Right renal cortex interstitium (tissue), 3 donors: ENCODE results near the gene RNF40. TPM values are rescaled to one million over a fixed set of nuclear protein-coding genes. Genes with fewer than 3 reads are reported as not detected.

ENCODE experiments used
- DNase-seq, 3 donors: peaks; one replicate each; pipeline ENCODE4 v3.0.0-alpha.2; 2013; ENCODE audit warnings: low read depth in 3 of 3, low spot score in 2 of 3
- polyA plus RNA-seq, 3 donors: library from polyadenylated mRNA; unstranded; fragments of 120-200 nt; gene quantifications; one replicate each; pipeline ENCODE4 v1.2.1, GENCODE V29; 2013; ENCODE audit not compliant: insufficient read length in 3 of 3

The RNF40 gene
- polyA plus RNA-seq, 3 donors: 111 to 123 (median 113) TPM

DNA sequence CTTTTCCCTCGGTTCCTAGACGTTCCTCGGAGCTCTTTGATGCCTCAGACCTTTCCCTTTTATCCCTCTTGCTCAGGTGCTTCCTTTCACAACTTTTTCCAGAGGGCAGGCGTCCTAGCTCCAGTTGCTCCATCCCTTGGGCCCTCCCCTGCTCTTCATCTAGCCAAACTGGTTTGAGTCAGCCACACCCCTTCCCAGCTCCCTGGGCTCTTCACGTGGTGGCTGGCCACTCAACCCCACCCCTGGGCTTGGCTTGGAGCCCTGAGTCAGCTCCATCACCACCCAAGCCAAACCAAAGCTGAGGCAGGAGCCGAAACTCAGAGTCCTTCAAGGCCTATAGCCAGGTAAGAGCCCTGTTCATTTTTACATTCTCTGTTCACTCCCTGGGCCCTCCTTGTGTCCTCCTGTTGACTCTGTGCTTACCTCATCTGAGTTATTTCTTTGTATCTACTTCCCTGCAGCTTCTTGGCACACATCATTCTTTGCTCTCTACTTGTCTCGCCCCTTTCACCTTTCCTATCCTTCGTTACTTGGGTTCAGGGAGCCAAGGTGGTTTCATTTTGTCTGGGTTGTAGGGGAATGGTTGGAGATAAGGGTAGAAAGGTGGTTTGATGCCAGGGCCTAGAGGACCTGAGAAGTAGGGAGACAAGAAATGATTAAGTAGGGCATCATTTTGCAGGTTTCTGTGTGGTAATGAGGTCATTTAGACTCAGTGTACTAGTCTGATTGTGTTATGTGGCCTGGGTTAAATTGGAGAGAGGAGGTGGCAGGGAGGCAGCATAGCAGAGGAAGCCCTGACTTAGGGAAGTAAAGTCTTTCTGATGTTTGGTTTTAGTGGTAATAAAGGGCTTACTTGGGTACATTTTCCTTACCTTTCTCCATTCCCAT, 21.5 kb upstream of the RNF40 start:
- DNase-seq: peak in 1 of 3 donors; percentile 10

GRCh38 chr16:30741461-30741914, 20.6 kb upstream of the RNF40 start:
- DNase-seq: no peak

DNA sequence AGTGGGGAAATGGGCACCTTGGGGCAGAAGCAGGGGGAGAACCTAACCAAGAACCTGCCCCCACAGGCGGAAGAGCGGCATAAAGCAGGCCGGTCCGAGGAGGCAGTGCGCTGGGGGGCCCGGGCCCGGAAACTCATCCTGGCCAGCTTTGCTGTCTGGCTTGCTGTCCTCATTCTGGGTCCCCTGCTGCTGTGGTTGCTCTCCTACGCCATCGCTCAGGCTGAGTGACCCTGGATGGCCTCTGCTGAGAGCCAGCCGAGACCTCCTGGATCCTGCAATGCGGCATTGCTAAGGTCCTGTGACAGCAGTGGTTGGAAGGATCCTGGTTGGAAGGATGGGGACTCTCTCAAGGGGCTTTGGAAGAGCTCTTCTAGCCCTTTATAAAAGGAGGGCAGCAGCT, 18.4 kb upstream of the RNF40 start:
- DNase-seq: no peak

DNA sequence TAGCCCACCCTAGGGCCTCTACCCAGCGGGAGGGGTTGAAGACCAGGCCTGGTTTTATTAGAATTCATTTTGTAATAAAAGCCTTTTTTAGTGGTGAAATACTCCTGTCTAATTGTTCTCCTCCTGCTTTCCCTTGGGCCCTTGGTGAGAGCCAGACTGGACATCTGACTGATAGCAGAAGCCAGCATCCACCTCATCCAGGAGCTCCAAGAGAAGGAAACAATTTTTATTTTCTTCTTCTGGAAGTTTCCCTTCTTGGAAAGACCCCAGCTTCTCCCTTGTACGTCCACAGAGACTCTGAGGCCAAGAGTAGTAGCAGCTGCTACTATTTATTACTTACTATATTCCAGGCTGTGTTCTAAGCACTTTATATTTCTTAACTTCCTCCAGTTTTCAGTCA, 17.9 kb upstream of the RNF40 start:
- DNase-seq: no peak

- no peak for DNase-seq
Measured at GRCh38 chr16:30745082-30745481, 17.0 kb upstream of the RNF40 start.

DNA sequence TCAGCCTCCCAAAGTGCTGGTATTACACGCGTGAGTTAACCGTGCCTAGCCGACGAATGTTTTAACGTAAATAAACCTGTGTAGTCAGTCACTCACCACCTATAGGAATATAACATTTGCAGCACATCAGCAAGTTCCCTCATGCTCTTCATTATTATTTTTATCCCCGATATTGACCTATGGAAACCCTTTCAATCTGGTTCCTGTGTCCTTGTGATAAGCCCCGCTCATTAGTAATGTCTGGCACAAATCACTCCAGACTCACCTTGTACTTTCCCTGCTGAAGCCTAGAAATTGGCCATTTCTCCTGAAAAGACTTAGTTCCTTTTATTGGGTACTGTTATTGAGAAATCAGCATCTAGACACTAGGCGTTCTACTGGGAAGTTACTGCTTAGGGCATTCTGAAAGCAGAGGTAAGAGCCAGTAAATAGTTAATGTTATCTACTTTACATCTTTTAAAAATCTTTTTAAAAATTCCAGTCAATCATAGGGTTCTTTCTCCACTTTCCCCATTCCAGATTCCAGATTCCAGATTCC, 15.4 kb upstream of the RNF40 start:
- no peak for DNase-seq

DNA sequence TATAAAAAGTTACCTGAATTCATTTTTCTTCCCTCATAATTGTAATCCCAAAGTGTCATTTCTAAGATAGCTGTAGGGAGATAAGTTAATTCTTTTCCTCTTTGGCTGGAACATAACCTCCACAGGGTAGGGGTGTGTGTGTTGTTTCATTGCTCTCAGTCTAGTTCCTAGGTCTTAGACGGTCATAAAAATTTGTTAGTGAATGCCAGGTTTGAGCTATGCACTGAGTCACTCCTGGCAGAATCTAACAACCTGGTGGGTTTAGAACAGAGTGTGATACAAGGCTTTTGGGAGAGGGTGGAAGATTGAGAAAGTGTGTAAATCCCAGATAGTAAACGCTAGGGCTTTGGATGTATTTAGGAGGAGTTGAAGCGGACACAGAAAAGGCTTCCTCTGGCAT, 14.8 kb upstream of the RNF40 start:
- no peak for DNase-seq

DNA sequence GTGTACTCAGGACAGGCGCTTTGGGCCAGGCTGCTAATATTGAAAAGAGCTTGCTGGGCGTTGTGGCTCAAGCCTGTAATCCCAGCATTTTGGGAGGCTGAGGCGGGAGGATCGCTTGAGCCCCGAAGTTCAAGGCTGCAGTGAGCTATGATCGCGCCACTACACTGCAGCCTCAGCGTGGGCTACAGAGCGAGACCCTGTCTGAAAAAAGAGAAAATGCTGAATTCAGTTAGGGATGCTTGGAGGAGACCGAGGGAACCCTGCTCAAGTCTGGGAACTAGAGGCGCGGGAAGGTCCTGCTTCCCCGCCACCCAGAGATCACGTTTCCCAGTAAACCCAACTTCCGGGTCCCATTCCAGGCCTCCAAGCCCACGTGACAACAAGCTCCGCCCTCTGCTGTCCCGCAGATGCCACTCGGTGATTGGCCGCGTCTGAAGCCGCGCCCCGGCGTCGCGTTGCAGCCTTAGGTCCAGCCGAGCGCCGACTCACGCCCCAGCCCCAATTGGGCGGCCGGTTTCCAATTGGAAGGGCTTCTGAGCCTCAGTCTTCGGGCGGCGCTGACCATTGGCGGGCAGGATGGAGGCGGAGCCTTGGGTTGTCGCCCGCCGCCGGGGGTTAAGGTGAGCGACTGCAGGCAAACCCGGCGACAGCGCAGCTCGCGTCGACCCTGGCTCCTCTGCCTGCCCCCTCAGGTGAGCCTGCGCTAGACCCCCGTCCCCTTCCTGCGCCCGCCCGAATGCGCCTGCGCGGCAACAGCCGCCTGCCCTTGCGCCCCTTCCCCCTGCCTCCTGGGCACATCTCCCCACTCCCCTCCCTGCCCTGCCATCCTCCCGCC, 14.1 kb upstream of the RNF40 start, which contains the start of gene PHKG2:
TSS of gene PHKG2 (plus strand) at position 627 of the 835 bp plus-strand sequence. CDS start 396 bp downstream, outside the sequence.
- DNase-seq: peak; percentile 89 to 98 (median 97)

- DNase-seq: no peak
Measured at GRCh38 chr16:30748634-30749445, 13.3 kb upstream of the RNF40 start.

DNA sequence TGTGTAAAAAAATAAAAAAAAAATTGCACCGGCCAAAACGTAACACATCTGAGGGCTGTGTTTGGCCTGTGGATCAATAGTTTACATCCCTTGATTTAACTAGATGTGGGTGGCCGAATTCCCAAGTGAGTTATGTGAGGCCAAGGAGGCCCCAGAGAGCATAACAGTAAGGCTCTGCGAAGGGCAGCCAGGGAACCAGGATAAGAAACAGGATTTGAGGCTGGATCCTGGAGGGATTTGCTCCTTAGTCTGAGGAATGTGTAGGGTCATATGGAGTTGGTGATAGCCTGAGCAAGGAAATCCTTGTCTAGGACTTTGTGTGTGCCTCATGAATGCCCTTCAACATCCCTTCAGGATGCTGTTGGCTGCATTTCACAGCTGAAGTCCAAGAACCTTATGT, 11.9 kb upstream of the RNF40 start:
- no peak for DNase-seq

GRCh38 chr16:30750876-30751465, 11.2 kb upstream of the RNF40 start:
- no peak for DNase-seq

DNA sequence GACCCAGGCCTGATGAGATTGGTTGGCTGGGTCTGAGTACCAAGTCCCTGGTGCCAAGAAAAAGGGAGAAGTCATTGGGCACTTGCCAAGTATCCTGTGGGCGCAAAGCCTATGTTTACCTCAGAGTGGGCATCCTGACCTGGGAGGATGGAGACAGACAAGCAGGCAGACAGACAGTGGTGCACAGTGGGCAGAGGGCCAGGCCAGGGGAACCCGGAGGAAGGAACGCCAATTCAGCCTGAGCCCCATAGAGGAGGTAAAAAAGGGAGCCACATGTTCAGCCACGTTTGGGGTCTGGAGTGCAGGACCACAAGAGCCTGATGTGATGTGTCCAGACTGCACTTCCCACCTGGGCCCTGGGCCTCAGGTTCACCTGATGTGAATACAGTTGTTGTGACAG, 8.5 kb upstream of the RNF40 start:
- DNase-seq: no peak

DNA sequence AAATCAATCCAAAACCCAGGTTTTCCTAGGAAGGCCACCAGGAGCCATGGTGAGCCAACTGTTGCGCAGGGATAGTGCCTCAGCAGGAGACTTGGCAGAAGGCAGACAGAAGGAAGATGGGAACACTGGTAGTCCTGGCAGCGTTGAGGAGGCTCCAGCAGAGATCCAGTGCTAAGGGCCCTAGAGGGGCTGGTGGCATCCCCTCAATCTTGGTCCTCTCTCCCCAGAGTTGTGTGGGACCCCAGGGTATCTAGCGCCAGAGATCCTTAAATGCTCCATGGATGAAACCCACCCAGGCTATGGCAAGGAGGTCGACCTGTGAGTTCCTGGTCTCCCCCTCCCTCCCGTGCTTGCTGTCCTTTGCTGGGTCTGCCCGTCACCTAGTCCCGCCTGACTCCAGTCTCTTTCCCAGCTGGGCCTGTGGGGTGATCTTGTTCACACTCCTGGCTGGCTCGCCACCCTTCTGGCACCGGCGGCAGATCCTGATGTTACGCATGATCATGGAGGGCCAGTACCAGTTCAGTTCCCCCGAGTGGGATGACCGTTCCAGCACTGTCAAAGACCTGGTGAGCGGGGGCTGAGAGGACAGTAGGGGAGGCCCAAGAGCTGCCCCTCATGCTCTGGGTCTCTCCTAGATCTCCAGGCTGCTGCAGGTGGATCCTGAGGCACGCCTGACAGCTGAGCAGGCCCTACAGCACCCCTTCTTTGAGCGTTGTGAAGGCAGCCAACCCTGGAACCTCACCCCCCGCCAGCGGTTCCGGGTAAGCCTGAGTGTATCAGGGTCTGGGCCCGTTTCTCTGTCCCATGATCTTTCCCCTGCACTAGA, 6.0 kb upstream of the RNF40 start:
- no peak for DNase-seq

DNA sequence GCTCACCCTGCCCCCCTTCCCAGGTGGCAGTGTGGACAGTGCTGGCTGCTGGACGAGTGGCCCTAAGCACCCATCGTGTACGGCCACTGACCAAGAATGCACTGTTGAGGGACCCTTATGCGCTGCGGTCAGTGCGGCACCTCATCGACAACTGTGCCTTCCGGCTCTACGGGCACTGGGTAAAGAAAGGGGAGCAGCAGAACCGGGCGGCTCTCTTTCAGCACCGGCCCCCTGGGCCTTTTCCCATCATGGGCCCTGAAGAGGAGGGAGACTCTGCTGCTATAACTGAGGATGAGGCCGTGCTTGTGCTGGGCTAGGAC, 5.4 kb upstream of the RNF40 start:
- no peak for DNase-seq

DNA sequence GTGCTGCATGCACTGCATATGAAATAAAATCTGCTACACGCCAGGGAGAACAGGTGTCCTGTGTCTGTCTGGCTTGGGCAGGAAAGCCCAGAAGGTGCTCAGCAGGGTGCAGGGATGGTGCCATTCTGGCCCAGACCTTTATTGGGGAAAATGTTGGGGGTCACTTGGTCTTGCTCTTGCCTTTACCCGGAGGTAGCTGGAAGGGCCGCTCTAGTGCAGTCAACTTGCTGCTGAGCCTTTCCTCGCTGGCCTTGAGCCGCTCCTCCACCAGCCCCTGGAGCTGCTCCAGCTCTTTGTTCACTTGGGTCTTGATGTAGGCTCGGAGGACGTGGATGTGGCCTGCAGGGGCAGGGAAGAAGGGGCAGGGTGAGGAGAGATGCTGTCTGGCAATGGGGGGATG, 4.8 kb upstream of the RNF40 start:
- no peak for DNase-seq

- DNase-seq: no peak
Measured at GRCh38 chr16:30758988-30759491, 3.1 kb upstream of the RNF40 start.

DNA sequence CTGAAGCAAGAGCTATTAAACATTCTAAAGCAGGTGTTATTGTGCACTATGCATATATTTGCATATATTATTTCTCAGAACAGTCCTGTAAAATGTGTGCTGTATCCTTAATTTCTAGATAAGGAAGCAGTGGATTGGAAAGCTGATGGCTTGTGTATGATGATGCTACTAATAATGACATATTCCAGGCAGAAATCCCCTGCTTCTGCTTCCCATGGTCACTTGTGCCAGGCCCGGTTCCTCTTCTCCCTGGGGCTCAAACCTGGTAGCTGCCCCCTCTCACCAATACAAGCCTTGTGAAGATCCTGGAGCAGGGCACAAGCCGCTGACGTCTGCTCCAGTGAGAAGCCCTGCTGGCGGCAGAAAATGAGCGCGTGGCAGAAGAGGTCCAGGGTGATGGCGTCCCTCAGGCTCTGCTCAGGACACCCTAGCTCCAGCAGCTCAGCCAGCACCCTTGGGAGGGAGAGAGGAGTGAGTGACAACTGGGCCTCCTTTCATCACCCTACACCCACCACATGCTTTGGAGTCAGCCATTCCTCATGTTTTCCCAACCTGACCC, 2.0 kb upstream of the RNF40 start:
- no peak for DNase-seq

- no peak for DNase-seq
Measured at GRCh38 chr16:30760577-30761426, 1.3 kb upstream of the RNF40 start.
